HEK293 (cell line): ENCODE data around the gene CAPZB.

Experiments used
- SALL2 ChIP-seq: fragments of 450-650 bp; formaldehyde crosslinking; IDR thresholded peaks from 2 replicates; pipeline ENCODE4 v1.5.0; 2017; ENCODE audit warnings: missing biosample characterization, mild to moderate bottlenecking, missing genetic modification characterization, borderline replicate concordance
- ZBTB8A ChIP-seq: fragments of 450-650 bp; formaldehyde crosslinking; IDR thresholded peaks from 2 replicates; pipeline ENCODE4 v1.5.1; 2016; ENCODE audit warnings: missing biosample characterization, missing genetic modification characterization
- ZNF274 ChIP-seq, 2 experiments: fragments of 200-500 bp in 1 of 2; fragments of 450-650 bp in 1 of 2; sonication (Bioruptor generic) in 1 of 2; formaldehyde crosslinking in 1 of 2; IDR thresholded peaks; 2 replicates each; pipeline versions ENCODE4 v1.5.1 to v1.6.1; 2014 to 2016; ENCODE audit warnings: borderline replicate concordance in 1 of 2, inconsistent platforms in 1 of 2, low read length in 1 of 2, missing biosample characterization in 1 of 2, missing genetic modification characterization in 1 of 2
- ZNF501 ChIP-seq: fragments of 450-650 bp; formaldehyde crosslinking; IDR thresholded peaks from 2 replicates; pipeline ENCODE4 v1.5.1; 2016; ENCODE audit warnings: missing biosample characterization, missing genetic modification characterization
- TF ChIP-seq, protein P1 (sequence below): fragments of 450-650 bp; formaldehyde crosslinking; IDR thresholded peaks from 2 replicates; pipeline ENCODE4 v1.5.1; 2016; ENCODE audit warnings: missing biosample characterization, missing genetic modification characterization
- TF ChIP-seq, protein P2 (sequence below): IDR thresholded peaks from 2 replicates; pipeline ENCODE4 v1.6.1; 2011; ENCODE audit warnings: mild to moderate bottlenecking, low read depth, low read length, borderline replicate concordance
- TF ChIP-seq, protein P3 (sequence below): fragments of 450-650 bp; formaldehyde crosslinking; IDR thresholded peaks from 2 replicates; pipeline ENCODE4 v1.5.1; 2017; ENCODE audit warnings: missing biosample characterization, missing genetic modification characterization
- TF ChIP-seq, protein P4 (sequence below): fragments of 450-650 bp; formaldehyde crosslinking; IDR thresholded peaks from 2 replicates; pipeline ENCODE4 v1.5.1; 2016; ENCODE audit warnings: missing biosample characterization, missing genetic modification characterization
- TF ChIP-seq, protein P5 (sequence below): fragments of 450-650 bp; formaldehyde crosslinking; IDR thresholded peaks from 2 replicates; pipeline ENCODE4 v1.5.1; 2016; ENCODE audit warnings: missing biosample characterization, missing genetic modification characterization, borderline replicate concordance

DNA sequence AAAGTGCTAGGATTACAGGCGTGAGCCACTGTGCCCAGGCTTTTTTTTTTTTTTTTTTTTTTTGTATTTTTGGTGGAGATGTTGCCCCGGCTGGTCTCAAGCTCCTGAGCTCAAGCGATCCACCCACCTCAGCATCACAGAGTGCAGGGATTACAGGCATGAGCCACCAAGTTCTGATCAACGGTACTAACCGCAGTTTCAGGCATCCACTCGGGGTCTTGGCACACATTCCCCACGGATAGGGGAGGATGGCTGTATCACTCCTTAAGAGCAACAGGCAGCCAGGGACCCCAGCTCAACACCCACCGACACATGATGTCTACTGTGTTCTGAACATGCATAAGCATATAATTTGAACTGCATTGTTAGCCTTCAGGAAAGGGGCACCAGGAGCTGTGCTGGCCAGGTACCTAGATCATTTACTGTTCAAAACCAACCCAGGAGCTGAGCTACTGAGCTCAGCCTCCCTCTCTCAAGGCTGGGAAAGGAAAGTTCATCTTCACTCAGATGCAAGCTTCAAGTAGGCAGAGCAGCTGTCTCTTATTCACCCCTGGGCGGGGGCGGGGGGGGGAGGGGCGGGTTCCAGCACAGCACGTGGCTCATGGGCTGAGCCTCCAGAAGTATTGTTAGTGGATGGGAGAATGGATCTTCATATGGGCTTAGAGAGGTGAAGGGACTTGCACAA lies 24.7 kb downstream of the CAPZB start:
- no peak for TF ChIP-seq ZBTB8A (tag by site-specific recombination)
- TF ChIP-seq, protein P1, sequence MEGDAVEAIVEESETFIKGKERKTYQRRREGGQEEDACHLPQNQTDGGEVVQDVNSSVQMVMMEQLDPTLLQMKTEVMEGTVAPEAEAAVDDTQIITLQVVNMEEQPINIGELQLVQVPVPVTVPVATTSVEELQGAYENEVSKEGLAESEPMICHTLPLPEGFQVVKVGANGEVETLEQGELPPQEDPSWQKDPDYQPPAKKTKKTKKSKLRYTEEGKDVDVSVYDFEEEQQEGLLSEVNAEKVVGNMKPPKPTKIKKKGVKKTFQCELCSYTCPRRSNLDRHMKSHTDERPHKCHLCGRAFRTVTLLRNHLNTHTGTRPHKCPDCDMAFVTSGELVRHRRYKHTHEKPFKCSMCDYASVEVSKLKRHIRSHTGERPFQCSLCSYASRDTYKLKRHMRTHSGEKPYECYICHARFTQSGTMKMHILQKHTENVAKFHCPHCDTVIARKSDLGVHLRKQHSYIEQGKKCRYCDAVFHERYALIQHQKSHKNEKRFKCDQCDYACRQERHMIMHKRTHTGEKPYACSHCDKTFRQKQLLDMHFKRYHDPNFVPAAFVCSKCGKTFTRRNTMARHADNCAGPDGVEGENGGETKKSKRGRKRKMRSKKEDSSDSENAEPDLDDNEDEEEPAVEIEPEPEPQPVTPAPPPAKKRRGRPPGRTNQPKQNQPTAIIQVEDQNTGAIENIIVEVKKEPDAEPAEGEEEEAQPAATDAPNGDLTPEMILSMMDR (tag by site-specific recombination): no peak
- TF ChIP-seq, protein P2, sequence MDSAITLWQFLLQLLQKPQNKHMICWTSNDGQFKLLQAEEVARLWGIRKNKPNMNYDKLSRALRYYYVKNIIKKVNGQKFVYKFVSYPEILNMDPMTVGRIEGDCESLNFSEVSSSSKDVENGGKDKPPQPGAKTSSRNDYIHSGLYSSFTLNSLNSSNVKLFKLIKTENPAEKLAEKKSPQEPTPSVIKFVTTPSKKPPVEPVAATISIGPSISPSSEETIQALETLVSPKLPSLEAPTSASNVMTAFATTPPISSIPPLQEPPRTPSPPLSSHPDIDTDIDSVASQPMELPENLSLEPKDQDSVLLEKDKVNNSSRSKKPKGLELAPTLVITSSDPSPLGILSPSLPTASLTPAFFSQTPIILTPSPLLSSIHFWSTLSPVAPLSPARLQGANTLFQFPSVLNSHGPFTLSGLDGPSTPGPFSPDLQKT: no peak
- TF ChIP-seq ZNF274 (IDR thresholded peaks at IDR 0.05; ENCODE audit: low read length): no peak
- no peak for TF ChIP-seq ZNF274 (tag by site-specific recombination; IDR thresholded peaks at IDR 0.05; ENCODE audit: borderline replicate concordance)
- TF ChIP-seq, protein P3, sequence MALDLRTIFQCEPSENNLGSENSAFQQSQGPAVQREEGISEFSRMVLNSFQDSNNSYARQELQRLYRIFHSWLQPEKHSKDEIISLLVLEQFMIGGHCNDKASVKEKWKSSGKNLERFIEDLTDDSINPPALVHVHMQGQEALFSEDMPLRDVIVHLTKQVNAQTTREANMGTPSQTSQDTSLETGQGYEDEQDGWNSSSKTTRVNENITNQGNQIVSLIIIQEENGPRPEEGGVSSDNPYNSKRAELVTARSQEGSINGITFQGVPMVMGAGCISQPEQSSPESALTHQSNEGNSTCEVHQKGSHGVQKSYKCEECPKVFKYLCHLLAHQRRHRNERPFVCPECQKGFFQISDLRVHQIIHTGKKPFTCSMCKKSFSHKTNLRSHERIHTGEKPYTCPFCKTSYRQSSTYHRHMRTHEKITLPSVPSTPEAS (tag by site-specific recombination): no peak
- TF ChIP-seq SALL2 (tag by site-specific recombination): no peak
- TF ChIP-seq, protein P4, sequence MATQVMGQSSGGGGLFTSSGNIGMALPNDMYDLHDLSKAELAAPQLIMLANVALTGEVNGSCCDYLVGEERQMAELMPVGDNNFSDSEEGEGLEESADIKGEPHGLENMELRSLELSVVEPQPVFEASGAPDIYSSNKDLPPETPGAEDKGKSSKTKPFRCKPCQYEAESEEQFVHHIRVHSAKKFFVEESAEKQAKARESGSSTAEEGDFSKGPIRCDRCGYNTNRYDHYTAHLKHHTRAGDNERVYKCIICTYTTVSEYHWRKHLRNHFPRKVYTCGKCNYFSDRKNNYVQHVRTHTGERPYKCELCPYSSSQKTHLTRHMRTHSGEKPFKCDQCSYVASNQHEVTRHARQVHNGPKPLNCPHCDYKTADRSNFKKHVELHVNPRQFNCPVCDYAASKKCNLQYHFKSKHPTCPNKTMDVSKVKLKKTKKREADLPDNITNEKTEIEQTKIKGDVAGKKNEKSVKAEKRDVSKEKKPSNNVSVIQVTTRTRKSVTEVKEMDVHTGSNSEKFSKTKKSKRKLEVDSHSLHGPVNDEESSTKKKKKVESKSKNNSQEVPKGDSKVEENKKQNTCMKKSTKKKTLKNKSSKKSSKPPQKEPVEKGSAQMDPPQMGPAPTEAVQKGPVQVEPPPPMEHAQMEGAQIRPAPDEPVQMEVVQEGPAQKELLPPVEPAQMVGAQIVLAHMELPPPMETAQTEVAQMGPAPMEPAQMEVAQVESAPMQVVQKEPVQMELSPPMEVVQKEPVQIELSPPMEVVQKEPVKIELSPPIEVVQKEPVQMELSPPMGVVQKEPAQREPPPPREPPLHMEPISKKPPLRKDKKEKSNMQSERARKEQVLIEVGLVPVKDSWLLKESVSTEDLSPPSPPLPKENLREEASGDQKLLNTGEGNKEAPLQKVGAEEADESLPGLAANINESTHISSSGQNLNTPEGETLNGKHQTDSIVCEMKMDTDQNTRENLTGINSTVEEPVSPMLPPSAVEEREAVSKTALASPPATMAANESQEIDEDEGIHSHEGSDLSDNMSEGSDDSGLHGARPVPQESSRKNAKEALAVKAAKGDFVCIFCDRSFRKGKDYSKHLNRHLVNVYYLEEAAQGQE (tag by site-specific recombination): no peak
- TF ChIP-seq ZNF501 (tag by site-specific recombination): no peak
- TF ChIP-seq, protein P5, sequence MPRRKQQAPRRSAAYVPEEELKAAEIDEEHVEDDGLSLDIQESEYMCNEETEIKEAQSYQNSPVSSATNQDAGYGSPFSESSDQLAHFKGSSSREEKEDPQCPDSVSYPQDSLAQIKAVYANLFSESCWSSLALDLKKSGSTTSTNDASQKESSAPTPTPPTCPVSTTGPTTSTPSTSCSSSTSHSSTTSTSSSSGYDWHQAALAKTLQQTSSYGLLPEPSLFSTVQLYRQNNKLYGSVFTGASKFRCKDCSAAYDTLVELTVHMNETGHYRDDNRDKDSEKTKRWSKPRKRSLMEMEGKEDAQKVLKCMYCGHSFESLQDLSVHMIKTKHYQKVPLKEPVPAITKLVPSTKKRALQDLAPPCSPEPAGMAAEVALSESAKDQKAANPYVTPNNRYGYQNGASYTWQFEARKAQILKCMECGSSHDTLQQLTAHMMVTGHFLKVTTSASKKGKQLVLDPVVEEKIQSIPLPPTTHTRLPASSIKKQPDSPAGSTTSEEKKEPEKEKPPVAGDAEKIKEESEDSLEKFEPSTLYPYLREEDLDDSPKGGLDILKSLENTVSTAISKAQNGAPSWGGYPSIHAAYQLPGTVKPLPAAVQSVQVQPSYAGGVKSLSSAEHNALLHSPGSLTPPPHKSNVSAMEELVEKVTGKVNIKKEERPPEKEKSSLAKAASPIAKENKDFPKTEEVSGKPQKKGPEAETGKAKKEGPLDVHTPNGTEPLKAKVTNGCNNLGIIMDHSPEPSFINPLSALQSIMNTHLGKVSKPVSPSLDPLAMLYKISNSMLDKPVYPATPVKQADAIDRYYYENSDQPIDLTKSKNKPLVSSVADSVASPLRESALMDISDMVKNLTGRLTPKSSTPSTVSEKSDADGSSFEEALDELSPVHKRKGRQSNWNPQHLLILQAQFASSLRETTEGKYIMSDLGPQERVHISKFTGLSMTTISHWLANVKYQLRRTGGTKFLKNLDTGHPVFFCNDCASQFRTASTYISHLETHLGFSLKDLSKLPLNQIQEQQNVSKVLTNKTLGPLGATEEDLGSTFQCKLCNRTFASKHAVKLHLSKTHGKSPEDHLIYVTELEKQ (tag by site-specific recombination): no peak
